ENCODE measurements around the gene ADAMTS20.

DNA sequence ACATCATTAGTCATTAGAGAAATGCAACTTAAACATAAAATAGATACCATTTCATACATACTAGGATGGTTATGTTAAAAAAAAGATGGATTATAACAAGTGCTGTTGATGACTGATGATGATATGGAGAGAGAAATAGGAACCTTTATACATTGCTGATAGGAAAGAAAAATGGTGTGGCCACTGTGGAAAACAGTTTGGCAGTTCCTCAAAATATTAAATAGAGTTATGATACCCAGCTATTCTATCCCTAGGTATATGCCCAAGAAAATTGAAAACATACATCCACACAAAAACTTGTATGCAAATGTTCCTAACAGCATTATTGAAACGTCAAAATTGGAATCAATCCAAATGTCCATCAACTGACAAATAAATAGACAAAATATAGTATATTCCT, 170.1 kb downstream of the ADAMTS20 start:
- TF ChIP-seq, protein P1, sequence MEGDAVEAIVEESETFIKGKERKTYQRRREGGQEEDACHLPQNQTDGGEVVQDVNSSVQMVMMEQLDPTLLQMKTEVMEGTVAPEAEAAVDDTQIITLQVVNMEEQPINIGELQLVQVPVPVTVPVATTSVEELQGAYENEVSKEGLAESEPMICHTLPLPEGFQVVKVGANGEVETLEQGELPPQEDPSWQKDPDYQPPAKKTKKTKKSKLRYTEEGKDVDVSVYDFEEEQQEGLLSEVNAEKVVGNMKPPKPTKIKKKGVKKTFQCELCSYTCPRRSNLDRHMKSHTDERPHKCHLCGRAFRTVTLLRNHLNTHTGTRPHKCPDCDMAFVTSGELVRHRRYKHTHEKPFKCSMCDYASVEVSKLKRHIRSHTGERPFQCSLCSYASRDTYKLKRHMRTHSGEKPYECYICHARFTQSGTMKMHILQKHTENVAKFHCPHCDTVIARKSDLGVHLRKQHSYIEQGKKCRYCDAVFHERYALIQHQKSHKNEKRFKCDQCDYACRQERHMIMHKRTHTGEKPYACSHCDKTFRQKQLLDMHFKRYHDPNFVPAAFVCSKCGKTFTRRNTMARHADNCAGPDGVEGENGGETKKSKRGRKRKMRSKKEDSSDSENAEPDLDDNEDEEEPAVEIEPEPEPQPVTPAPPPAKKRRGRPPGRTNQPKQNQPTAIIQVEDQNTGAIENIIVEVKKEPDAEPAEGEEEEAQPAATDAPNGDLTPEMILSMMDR (conservative IDR thresholded peaks at IDR 0.05; ENCODE audit: low read depth, low read length) = no peak
- TF ChIP-seq EZH2 (IDR thresholded peaks at IDR 0.05; ENCODE audit: low read length, unreplicated experiment) = no peak

Measured in PC-3 (cell line).